DND-41 (cell line): ENCODE measurements around the gene PAMR1.

Experiments
- CTCF ChIP-seq: IDR thresholded peaks from 2 replicates; pipeline ENCODE4 v1.5.1; 2012; ENCODE audit warnings: borderline replicate concordance, low read length, moderate library complexity, mild to moderate bottlenecking; ENCODE audit not compliant: poor library complexity, severe bottlenecking; ENCODE audit errors: extremely low read depth
- EZH2 ChIP-seq: IDR thresholded peaks from 3 replicates; pipeline ENCODE4 v1.6.1; 2012; ENCODE audit warnings: borderline replicate concordance, low read depth, mild to moderate bottlenecking, moderate library complexity, low read length, inconsistent platforms; ENCODE audit not compliant: severe bottlenecking

DNA sequence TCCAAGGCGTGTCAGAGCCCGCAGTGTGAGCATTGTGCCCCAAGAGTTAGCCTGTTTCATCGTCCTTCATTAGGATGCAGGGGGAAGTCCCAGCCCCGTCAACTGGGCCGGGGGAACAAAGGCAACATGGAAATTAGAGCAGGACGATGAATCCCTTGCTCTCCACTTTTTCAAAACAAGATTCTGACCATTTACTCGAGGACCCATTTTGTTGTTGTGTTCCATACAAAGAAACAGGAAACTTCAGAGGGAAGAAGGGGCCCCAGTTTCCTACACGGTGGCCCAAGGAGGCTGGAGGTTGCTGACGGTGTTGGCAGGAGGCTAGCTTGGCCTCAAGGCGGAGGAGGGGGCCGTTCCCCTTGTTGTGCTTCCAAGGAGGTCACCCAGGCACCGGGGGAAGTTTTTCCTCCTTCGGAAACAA lies 62.1 kb downstream of the PAMR1 start:
- TF ChIP-seq CTCF (no peak), EZH2 (no peak)
